ENCODE measurements around the gene ESRRG. TPM values are rescaled to one million over a fixed set of nuclear protein-coding genes. Genes with fewer than 3 reads are reported as not detected.
A peak's percentile ranks its signal among the peaks of the same experiment; 100 is the strongest.

The ESRRG gene
- total RNA-seq, 1 donor from 2014 or later: 3.8 TPM

GRCh38 chr1:216596281-216596862 is 126.9 kb downstream of the ESRRG start:
- H3K27ac Mint-ChIP-seq (ENCODE audit: unreplicated experiment): peak overlapping the region; percentile 32
- peaks cover 21% of the 10 kb centered on the region for H3K4me1 Mint-ChIP-seq (ENCODE audit: unreplicated experiment)
- no peak for DNase-seq (ENCODE audit: low spot score)

GRCh38 chr1:216587715-216588114 is 135.5 kb downstream of the ESRRG start:
- H3K36me3 Mint-ChIP-seq (ENCODE audit: low read depth, unreplicated experiment): peaks cover 5% of the 10 kb centered on the region
- no peaks in the 10 kb centered on the region for H3K9me3 Mint-ChIP-seq (ENCODE audit: unreplicated experiment)
- no peak for TF ChIP-seq CTCF (IDR thresholded peaks at IDR 0.05; ENCODE audit: unreplicated experiment)
- H3K27ac Mint-ChIP-seq (ENCODE audit: unreplicated experiment): no peak overlapping the region
- H3K4me1 Mint-ChIP-seq (ENCODE audit: unreplicated experiment): no peaks in the 10 kb centered on the region
- DNase-seq (ENCODE audit: low spot score): no peak
- H3K4me3 Mint-ChIP-seq (ENCODE audit: unreplicated experiment): no peak overlapping the region
- H3K27me3 Mint-ChIP-seq (ENCODE audit: unreplicated experiment): no peaks in the 10 kb centered on the region

More at GRCh38 chr1:216596281-216596862, 126.9 kb downstream of the ESRRG start:
- peaks cover 1% of the 10 kb centered on the region for H3K27me3 Mint-ChIP-seq (ENCODE audit: unreplicated experiment)
- H3K36me3 Mint-ChIP-seq (ENCODE audit: low read depth, unreplicated experiment): peaks cover 2% of the 10 kb centered on the region
- no peak for TF ChIP-seq CTCF (IDR thresholded peaks at IDR 0.05; ENCODE audit: unreplicated experiment)
- H3K4me3 Mint-ChIP-seq (ENCODE audit: unreplicated experiment): no peak overlapping the region
- H3K9me3 Mint-ChIP-seq (ENCODE audit: unreplicated experiment): no peaks in the 10 kb centered on the region

GRCh38 chr1:216582151-216582550 is 141.1 kb downstream of the ESRRG start:
- Mint-ChIP-seq H3K9me3 (ENCODE audit: unreplicated experiment) (no peaks in the 10 kb centered on the region), H3K27ac (ENCODE audit: unreplicated experiment) (no peak overlapping the region), H3K36me3 (ENCODE audit: low read depth, unreplicated experiment) (peaks cover 5% of the 10 kb centered on the region), H3K4me1 (ENCODE audit: unreplicated experiment) (peaks cover 4% of the 10 kb centered on the region), H3K27me3 (ENCODE audit: unreplicated experiment) (no peaks in the 10 kb centered on the region), H3K4me3 (ENCODE audit: unreplicated experiment) (no peak overlapping the region)
- DNase-seq (ENCODE audit: low spot score): no peak
- TF ChIP-seq CTCF (IDR thresholded peaks at IDR 0.05; ENCODE audit: unreplicated experiment): no peak

GRCh38 chr1:216580538-216581057 is 142.6 kb downstream of the ESRRG start:
- no peak for TF ChIP-seq CTCF (IDR thresholded peaks at IDR 0.05; ENCODE audit: unreplicated experiment)
- no peaks in the 10 kb centered on the region for H3K27me3 Mint-ChIP-seq (ENCODE audit: unreplicated experiment)
- no peak overlapping the region for H3K27ac Mint-ChIP-seq (ENCODE audit: unreplicated experiment)
- DNase-seq (ENCODE audit: low spot score): no peak
- H3K4me3 Mint-ChIP-seq (ENCODE audit: unreplicated experiment): no peak overlapping the region
- no peaks in the 10 kb centered on the region for H3K9me3 Mint-ChIP-seq (ENCODE audit: unreplicated experiment)
- H3K4me1 Mint-ChIP-seq (ENCODE audit: unreplicated experiment): peaks cover 6% of the 10 kb centered on the region
- H3K36me3 Mint-ChIP-seq (ENCODE audit: low read depth, unreplicated experiment): peaks cover 5% of the 10 kb centered on the region

- TF ChIP-seq CTCF (IDR thresholded peaks at IDR 0.05; ENCODE audit: unreplicated experiment): no peak
- H3K4me3 Mint-ChIP-seq (ENCODE audit: unreplicated experiment): no peak overlapping the region
- DNase-seq (ENCODE audit: low spot score): no peak
- peaks cover 6% of the 10 kb centered on the region for H3K4me1 Mint-ChIP-seq (ENCODE audit: unreplicated experiment)
- H3K27me3 Mint-ChIP-seq (ENCODE audit: unreplicated experiment): no peaks in the 10 kb centered on the region
- H3K36me3 Mint-ChIP-seq (ENCODE audit: low read depth, unreplicated experiment): no peaks in the 10 kb centered on the region
- no peak overlapping the region for H3K27ac Mint-ChIP-seq (ENCODE audit: unreplicated experiment)
- no peaks in the 10 kb centered on the region for H3K9me3 Mint-ChIP-seq (ENCODE audit: unreplicated experiment)
Observed at GRCh38 chr1:216576234-216576937, 146.8 kb downstream of the ESRRG start.

Measured in endothelial cell (in vitro differentiated cells).